Small intestine (tissue), 7 donors: ENCODE measurements around the gene NAP1L4. TPM values are rescaled to one million over a fixed set of nuclear protein-coding genes. Genes with fewer than 3 reads are reported as not detected.

ENCODE experiments used
- DNase-seq, 2 donors: peaks; one replicate each; pipeline versions ENCODE4 v3.0.0 to v3.0.0-alpha.2; 2013
- FAIRE-seq: peaks from 2 replicates; lab custom pipeline; 2012; peaks lifted over from hg19 to GRCh38; lab: Jason Lieb, UNC
- H3K27ac ChIP-seq, 3 donors: one replicate each; pipeline ENCODE4 v1.5.1; 2013; ENCODE audit warnings: low read length in 2 of 3, mild to moderate bottlenecking in 2 of 3, control low read depth in 1 of 3, inconsistent platforms in 1 of 3, low read depth in 1 of 3, moderate library complexity in 1 of 3
- H3K27me3 ChIP-seq, 3 donors: one replicate each; pipeline ENCODE4 v1.6.1; 2013; ENCODE audit warnings: low read length in 3 of 3, inconsistent platforms in 1 of 3; ENCODE audit not compliant: control insufficient read depth in 3 of 3, insufficient read depth in 3 of 3
- H3K36me3 ChIP-seq, 3 donors: one replicate each; pipeline ENCODE4 v1.6.1; 2013; ENCODE audit warnings: low read length in 3 of 3, inconsistent platforms in 1 of 3, low read depth in 1 of 3, mild to moderate bottlenecking in 1 of 3, moderate library complexity in 1 of 3; ENCODE audit not compliant: control insufficient read depth in 3 of 3, insufficient read depth in 2 of 3
- H3K4me1 ChIP-seq, 3 donors: one replicate each; pipeline ENCODE4 v1.6.1; 2013; ENCODE audit warnings: low read length in 2 of 3, inconsistent platforms in 1 of 3, low read depth in 1 of 3, mild to moderate bottlenecking in 1 of 3, moderate library complexity in 1 of 3; ENCODE audit not compliant: control insufficient read depth in 3 of 3, insufficient read depth in 2 of 3
- H3K4me3 ChIP-seq, 3 donors: one replicate each; pipeline ENCODE4 v1.5.1; 2013; ENCODE audit warnings: low read length in 3 of 3, control low read depth in 1 of 3, inconsistent platforms in 1 of 3, low read depth in 1 of 3, mild to moderate bottlenecking in 1 of 3, moderate library complexity in 1 of 3
- H3K9me3 ChIP-seq, 2 donors: one replicate each; pipeline ENCODE4 v1.6.1; 2013; ENCODE audit warnings: low read depth in 1 of 2, low read length in 1 of 2; ENCODE audit not compliant: control insufficient read depth in 2 of 2, insufficient read depth in 1 of 2
- WGBS, 3 donors: extraction: QIAGEN DNeasy Blood & Tissue Kit; methylation state at CpG; one replicate each; pipeline ENCODE4 v1.1.7; 2013; 5-methylcytosine and 5-hydroxymethylcytosine counted together
- polyA plus RNA-seq, 4 donors: library from polyadenylated mRNA; stranded (reverse) in 3 of 4; unstranded in 1 of 4; fragments of 200-250 nt in 3 of 4; fragments of 120-200 nt in 1 of 4; gene quantifications; one replicate each; pipeline versions ENCODE4 v1.2.1 to v1.2.3, GENCODE V29; 2013
- donor health status: healthy with polysubstance abuse.
- donor health status: control.
- donor health status: control.
- donor health status: Bipolar disorder and iron deficiency.
- donor health status: healthy.

Gene NAP1L4
- polyA plus RNA-seq, 4 donors: 75.1 to 108 (median 84.6) TPM

DNA sequence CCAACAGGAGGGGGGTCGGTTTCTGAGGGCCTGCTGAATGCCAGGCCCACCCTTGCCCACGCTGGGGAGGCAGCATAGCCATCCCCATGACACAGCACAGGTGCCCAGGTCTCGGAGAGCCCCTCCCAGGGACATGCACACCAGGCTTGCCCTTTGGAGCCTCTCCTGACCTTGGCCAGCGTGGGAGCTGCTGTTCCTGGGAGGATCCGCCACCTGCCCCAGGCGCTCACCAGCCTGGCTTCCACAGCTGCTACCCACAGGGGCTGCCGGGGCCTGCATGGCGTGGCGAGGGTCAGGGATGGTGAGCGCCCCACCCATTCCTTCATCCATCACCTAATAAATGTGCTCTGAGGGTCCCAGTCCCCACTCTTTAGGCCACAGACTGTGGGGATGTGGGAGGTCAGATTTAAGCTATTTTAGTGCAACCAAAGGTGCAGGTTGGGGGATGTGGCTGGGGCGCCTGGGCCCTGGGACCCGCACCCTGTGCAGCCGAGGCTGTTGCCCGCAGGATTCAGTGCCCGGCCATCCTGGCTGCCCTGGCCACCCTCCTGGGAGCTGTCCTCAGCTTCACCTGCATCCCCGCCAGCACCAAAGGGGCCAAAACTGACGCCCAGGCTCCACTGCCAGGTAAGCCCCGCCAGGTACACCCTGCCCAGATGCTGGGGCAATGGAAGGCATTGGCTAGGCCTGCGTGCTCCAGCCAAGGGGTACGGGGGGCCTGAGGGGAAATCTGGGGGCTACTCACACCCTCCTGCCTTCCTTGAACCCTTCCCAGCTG, 75.8 kb downstream of the NAP1L4 start:
- Histone ChIP-seq H3K36me3 (peaks cover 0 to 16% (median 0%) of the 10 kb centered on the region in 3 donors), H3K4me3 (no peak overlapping the region), H3K27me3 (no peaks in the 10 kb centered on the region), H3K9me3 (no peaks in the 10 kb centered on the region), H3K4me1 (peaks cover 0 to 35% (median 3%) of the 10 kb centered on the region in 3 donors), H3K27ac (no peak overlapping the region)
- DNase-seq: no peak
- 76 to 88% (median 82%) methylated on average over 18 to 20 of the region's 20 CpGs for WGBS, 3 donors
- no peak for FAIRE-seq

DNA sequence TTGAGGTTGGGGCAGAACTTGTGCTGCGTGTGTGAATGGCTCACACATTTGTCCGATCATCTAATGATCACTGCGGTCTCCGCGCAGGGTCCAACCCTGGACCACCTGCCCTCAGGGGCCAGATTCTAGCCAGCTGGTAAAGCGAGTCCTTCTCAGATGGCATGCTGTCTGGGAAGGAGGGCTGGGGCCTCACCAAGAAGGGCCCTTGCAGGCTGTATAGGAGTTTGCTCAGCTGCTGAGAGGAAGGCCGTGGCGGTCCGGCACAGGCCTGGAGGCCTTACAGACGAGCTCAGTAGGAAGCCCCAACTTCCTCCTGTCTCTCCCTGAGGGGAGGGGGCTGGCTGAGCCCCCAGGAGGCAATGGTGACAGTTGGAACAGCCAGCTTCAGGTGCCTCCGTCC, 76.7 kb downstream of the NAP1L4 start:
- Histone ChIP-seq H3K27me3 (no peaks in the 10 kb centered on the region), H3K27ac (no peak overlapping the region), H3K9me3 (no peaks in the 10 kb centered on the region), H3K4me3 (no peak overlapping the region), H3K4me1 (peaks cover 0 to 40% (median 3%) of the 10 kb centered on the region in 3 donors), H3K36me3 (peaks cover 0 to 18% (median 0%) of the 10 kb centered on the region in 3 donors)
- FAIRE-seq: no peak
- WGBS, 3 donors: 88 to 94% (median 93%) methylated on average over 11 of the region's 11 CpGs
- no peak for DNase-seq

- H3K4me3 ChIP-seq: no peak overlapping the region
- H3K27ac ChIP-seq: no peak overlapping the region
- DNase-seq (peak in 1 of 2 donors; percentile 9), FAIRE-seq (no peak)
- H3K36me3 ChIP-seq: peaks cover 0 to 20% (median 0%) of the 10 kb centered on the region in 3 donors
- 76 to 90% (median 81%) methylated on average over 17 to 18 of the region's 18 CpGs for WGBS, 3 donors
- peaks cover 0 to 40% (median 3%) of the 10 kb centered on the region in 3 donors for H3K4me1 ChIP-seq
- H3K27me3 ChIP-seq: peaks cover 0 to 4% (median 0%) of the 10 kb centered on the region in 3 donors
- H3K9me3 ChIP-seq: no peaks in the 10 kb centered on the region
Observed at GRCh38 chr11:2914455-2915195, 77.5 kb downstream of the NAP1L4 start.

DNA sequence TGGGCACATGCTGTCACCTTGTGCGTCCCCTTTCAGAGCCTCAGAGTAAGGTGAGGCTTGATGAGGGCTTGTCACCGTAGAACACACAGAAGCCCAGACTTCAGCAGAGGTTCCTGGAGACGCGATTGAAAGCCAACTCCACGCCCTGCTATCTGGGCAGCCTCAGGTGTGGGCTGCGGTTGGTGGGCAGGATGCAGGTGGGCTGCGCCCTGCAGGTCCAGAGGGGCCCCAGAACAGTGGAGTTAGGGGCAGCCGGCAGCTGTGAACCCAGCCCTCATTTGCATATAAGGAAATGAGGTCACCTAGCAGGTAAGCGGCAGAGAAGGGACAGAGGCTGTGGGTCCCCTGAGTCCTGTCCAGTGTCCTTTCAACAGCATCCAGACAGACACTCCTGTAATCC, 78.4 kb downstream of the NAP1L4 start:
- Histone ChIP-seq H3K27ac (peak overlapping the region in 2 of 3 donors; percentile 39 to 63), H3K27me3 (peaks cover 0 to 8% (median 0%) of the 10 kb centered on the region in 3 donors), H3K4me3 (no peak overlapping the region), H3K4me1 (peaks cover 0 to 42% (median 3%) of the 10 kb centered on the region in 3 donors), H3K9me3 (no peaks in the 10 kb centered on the region), H3K36me3 (peaks cover 0 to 15% (median 2%) of the 10 kb centered on the region in 3 donors)
- FAIRE-seq (no peak), DNase-seq (peak in 1 of 2 donors; percentile 35)
- 23 to 49% (median 39%) methylated on average over 9 of the region's 9 CpGs for WGBS, 3 donors

DNA sequence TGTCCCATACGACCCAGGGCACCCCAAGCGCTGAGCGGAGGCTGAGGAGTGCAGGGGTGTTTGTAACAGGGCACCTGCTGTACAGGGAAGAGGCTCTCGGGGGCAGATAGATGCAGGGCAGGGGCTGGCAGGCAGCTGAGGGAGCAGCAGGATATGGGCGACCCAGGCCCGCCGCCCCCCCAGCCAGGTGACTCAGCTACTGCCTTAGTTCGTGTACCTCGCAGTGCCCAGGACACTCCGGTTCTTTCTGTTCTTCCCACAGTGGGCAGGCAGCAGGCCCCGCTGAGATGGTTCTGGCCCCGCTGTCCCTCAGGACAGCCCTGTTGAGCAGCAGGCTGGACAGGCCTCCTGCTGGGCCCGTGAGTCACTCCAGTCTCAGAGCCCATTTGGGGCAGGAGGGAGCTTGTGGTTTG, 79.1 kb downstream of the NAP1L4 start:
- no peak overlapping the region for H3K4me3 ChIP-seq
- 31 to 66% (median 47%) methylated on average over 12 to 13 of the region's 13 CpGs for WGBS, 3 donors
- H3K9me3 ChIP-seq: no peaks in the 10 kb centered on the region
- peaks cover 0 to 16% (median 0%) of the 10 kb centered on the region in 3 donors for H3K27me3 ChIP-seq
- no peak for DNase-seq
- peak overlapping the region; percentile 63 to 81 (median 72) for H3K27ac ChIP-seq
- H3K4me1 ChIP-seq: peaks cover 0 to 46% (median 3%) of the 10 kb centered on the region in 3 donors
- H3K36me3 ChIP-seq: peaks cover 0 to 17% (median 8%) of the 10 kb centered on the region in 3 donors
- FAIRE-seq: no peak

- no peak for FAIRE-seq
Observed at GRCh38 chr11:2912498-2912897, 79.6 kb downstream of the NAP1L4 start.

GRCh38 chr11:2911785-2912391, 80.2 kb downstream of the NAP1L4 start:
- peak; percentile 81 to 82 for DNase-seq
- peak overlapping the region; percentile 81 to 97 (median 95) for H3K27ac ChIP-seq
- H3K9me3 ChIP-seq: peaks cover 0 to 5% of the 10 kb centered on the region in 2 donors
- peaks cover 0 to 46% (median 3%) of the 10 kb centered on the region in 3 donors for H3K4me1 ChIP-seq
- FAIRE-seq: no peak
- peaks cover 0 to 16% (median 0%) of the 10 kb centered on the region in 3 donors for H3K27me3 ChIP-seq
- no peak overlapping the region for H3K4me3 ChIP-seq
- WGBS, 3 donors: 17 to 67% (median 39%) methylated on average over 12 of the region's 12 CpGs
- peaks cover 0 to 19% (median 8%) of the 10 kb centered on the region in 3 donors for H3K36me3 ChIP-seq

More at GRCh38 chr11:2912498-2912897, 79.6 kb downstream of the NAP1L4 start:
- Histone ChIP-seq H3K4me1 (peaks cover 0 to 46% (median 3%) of the 10 kb centered on the region in 3 donors), H3K27me3 (peaks cover 0 to 16% (median 0%) of the 10 kb centered on the region in 3 donors), H3K4me3 (no peak overlapping the region), H3K9me3 (no peaks in the 10 kb centered on the region), H3K36me3 (peaks cover 0 to 17% (median 8%) of the 10 kb centered on the region in 3 donors), H3K27ac (peak overlapping the region; percentile 81 to 97 (median 95))
- DNase-seq: peak; percentile 97 to 98
- WGBS, 3 donors: 12 to 47% (median 33%) methylated on average over 4 to 5 of the region's 5 CpGs
